Upper lobe of left lung (tissue), 4 donors: Measurements from ENCODE around the gene DLG4.

Experiments
- CTCF ChIP-seq, 6 experiments: fragments of 450-650 bp in 4 of 6; fragments of 200-600 bp in 2 of 6; sonication (generic) in 2 of 6; IDR thresholded peaks; one replicate each; pipeline ENCODE4 v1.5.1; 2016 to 2019; ENCODE audit warnings: antibody characterized with exemption in 6 of 6
- POLR2A ChIP-seq, 4 donors: fragments of 450-650 bp; IDR thresholded peaks; one replicate each; pipeline ENCODE4 v1.5.1; 2016 to 2017; ENCODE audit warnings: antibody characterized with exemption in 4 of 4, mild to moderate bottlenecking in 2 of 4
- POLR2AphosphoS5 ChIP-seq, 2 donors: sonication (generic); formaldehyde crosslinking; IDR thresholded peaks; one replicate each; pipeline ENCODE4 v1.5.1; 2017; ENCODE audit warnings: antibody characterized with exemption in 2 of 2

- TF ChIP-seq POLR2A (IDR thresholded peaks at IDR 0.05) (no peak), POLR2AphosphoS5 (IDR thresholded peaks at IDR 0.05) (no peak), CTCF (IDR thresholded peaks at IDR 0.05) (no peak)
Measured at GRCh38 chr17:7211491-7212273, 8.0 kb downstream of the DLG4 start.
